Measurements from ENCODE around the gene TACC2.
"Not testable (repeated sequence)": the region's sequence is repeated elsewhere in the genome, so short reads cannot be mapped to it uniquely, and the experiment has no call there.

Gene TACC2

DNA sequence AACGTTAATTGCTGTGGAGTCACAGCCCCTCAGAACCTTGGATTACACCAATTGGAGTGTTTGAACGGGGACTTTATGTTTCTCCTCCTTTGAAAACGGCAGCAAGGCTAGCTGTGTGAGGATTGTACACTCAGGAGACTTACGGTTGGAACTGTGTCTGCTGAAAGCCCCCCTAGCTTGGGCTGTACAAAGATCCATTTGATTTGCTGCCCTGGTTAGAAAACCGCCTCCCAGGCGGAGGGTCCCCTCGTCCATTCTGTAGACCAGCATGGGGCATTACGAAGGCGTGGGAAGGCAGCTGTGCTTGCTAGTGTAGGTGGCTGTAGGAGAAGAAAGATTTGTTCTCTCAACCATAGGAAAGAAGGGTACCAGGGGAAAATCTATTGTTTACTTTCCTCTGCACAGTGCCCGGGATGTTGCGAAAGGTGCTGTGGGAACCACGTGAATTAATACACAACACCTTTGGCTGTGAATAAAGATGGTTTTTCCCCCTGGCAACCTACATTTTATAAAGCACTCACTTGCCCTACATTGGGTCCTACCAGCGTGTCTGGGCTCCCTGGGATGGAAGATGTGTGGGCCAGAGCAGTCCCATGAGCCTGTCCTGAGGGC, 208.8 kb downstream of the TACC2 start:
- no peak for DNase-seq (ENCODE audit: low read depth)

- DNase-seq (ENCODE audit: low read depth) = no peak
These were observed 209.7 kb downstream of the TACC2 start for GRCh38 chr10:122198631-122199030.

DNA sequence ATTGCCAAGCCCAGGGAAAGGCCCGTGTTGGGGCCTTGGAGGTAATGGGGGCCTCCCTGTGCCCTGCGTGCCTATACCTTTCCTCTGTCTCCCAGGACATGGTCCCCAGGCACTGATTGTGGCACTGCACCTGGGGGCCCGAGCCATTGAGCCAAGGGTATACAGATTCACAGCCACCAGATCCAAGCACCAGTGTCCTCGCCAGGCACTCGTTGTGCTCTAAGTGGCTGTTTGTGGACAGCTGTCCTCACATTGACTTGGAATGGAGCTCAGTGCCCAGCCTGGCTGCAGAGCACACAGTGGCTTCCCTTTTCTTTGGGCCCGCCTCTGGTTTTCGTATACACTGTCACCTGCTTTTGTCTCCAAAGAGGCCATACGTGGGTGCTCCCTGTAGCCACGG, 210.1 kb downstream of the TACC2 start:
- no peak for DNase-seq (ENCODE audit: low read depth)

- no peak for DNase-seq (ENCODE audit: low read depth)
These were observed 210.7 kb downstream of the TACC2 start for GRCh38 chr10:122199689-122200088.

- DNase-seq (ENCODE audit: low read depth) = no peak
These were observed 212.4 kb downstream of the TACC2 start for GRCh38 chr10:122201401-122201800.

- not testable (repeated sequence) for DNase-seq (ENCODE audit: low read depth)
These were observed 214.2 kb downstream of the TACC2 start for GRCh38 chr10:122203180-122203579.

DNA sequence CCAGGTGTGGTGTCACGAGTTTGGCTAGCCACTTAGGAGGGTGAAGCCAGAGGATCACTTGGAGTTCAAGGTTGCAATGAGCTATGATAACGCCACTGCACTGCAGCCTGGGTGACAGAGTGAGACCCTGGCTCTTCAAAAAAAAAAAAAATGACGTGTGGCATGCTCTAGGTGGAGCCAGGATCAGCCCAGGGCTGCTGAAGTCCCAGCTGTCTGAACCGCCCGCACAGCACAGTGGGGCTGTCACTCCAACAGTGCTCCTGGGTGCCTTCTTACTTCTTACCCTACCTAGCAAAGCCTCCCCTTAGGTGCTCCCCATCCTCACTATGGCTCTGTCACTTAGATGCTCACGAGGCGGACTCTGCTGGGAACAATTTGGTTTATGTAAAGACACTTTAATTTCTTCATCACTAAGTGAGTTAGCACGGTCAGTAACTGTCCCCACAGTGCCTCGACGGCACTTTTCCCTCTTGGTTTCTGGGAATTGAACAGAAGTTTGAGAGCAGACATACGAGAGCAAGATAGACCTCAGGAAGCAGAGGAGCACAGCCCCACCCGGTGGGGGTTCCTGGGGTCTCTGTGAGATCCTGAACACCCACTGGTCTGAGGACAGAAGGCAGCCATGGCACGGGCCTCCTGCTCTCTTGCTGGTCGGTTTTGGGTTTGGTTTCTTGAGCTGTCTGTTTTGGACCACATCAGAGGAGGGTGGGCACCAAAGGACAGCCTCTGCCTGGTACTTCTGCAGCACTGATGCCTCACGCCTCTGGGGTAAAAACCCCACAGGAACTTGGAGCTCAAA, 215.9 kb downstream of the TACC2 start:
- DNase-seq (ENCODE audit: low read depth) = no peak

GRCh38 chr10:122206471-122207065, 217.6 kb downstream of the TACC2 start:
- no peak for DNase-seq (ENCODE audit: low read depth)

GRCh38 chr10:122207163-122207562, 218.2 kb downstream of the TACC2 start:
- DNase-seq (ENCODE audit: low read depth) = no peak

DNA sequence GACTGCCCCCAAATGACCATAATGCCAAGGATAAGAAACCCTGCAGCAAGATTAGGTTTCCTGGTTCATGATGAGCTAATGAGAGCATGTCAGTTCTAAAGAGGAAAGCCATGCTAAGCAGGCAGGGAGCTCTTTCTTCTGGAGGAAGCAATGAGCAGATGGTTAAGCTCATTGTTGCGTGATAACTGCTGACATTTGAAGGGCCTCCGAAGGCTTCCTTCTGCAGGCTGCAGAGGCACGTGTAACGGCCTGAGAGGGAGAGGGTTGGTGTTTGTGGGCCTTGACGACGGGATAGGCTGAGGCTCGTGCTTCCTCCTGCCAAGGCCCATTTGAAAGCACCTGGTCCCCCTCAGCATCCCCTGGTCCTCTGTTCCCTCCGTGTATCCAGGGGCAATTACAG, 218.6 kb downstream of the TACC2 start:
- no peak for DNase-seq (ENCODE audit: low read depth)

DNA sequence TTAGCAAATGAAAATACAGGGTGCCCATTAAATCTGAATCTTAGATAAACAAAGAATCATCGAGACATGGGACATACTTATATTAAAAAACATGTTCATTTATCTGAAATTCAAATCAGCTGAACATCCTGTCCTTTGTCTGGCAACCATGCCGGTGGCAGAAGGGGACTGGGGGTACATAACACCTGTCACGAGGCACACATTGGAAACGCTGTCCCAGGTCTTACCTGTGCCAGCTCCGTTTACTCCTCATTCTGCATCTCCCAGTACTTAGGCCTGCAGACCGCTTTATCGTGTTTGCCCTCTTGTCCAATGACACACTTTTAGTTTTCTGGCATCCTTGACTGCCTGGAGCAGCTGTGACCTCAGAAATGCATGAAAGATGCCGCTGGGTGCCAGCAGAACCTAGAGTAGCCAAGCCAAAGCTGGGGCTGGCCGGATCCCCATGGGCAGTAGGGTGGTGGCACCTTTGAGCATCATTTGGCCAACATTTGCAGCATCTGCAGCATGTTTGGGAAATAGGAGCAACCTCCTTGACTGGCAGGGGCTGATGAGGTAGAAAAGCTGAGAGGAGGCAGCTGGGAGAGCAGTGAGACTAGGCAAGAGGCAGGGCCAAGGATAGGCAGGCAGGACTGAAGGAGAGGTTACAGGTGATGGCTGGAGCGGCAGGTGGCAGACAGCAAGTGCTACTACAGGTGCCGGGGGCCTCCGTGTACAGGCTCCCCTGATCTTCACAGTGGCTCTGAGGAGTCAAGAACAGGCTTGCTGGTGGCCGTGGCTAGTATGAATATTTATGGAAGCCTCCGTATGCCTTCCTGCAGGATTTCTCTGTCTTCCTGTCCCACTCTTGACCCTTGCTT, 219.8 kb downstream of the TACC2 start:
- DNase-seq (ENCODE audit: low read depth) = no peak

GRCh38 chr10:122210481-122211265, 221.7 kb downstream of the TACC2 start:
- DNase-seq (ENCODE audit: low read depth) = no peak

- no peak for DNase-seq (ENCODE audit: low read depth)
These were observed 224.4 kb downstream of the TACC2 start for GRCh38 chr10:122213364-122213763.

- DNase-seq (ENCODE audit: low read depth) = no peak
These were observed 224.8 kb downstream of the TACC2 start for GRCh38 chr10:122213766-122214165.

- DNase-seq (ENCODE audit: low read depth) = no peak
These were observed 227.1 kb downstream of the TACC2 start for GRCh38 chr10:122216047-122216446.

DNA sequence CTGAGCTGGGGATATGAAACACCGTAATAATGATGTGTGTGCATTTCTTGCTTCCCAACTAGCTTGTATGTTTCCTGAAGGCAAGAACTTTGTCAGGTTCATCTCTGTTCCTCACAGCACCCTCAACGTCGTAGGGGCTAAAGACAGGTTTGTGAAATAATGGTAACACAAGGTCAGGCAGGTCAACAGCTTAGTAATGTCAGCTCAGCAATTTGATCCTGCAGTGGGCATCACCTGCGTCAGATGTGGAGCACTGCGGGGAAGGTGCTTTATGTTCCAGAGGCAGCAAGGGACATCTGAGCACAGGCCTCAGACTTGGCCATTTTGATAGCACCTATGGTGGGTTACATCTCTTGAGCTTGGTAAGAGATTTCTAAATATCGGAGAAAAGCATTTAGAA, 230.4 kb downstream of the TACC2 start:
- no peak for DNase-seq (ENCODE audit: low read depth)

GRCh38 chr10:122220736-122221135, 231.8 kb downstream of the TACC2 start:
- DNase-seq (ENCODE audit: low read depth) = no peak

DNA sequence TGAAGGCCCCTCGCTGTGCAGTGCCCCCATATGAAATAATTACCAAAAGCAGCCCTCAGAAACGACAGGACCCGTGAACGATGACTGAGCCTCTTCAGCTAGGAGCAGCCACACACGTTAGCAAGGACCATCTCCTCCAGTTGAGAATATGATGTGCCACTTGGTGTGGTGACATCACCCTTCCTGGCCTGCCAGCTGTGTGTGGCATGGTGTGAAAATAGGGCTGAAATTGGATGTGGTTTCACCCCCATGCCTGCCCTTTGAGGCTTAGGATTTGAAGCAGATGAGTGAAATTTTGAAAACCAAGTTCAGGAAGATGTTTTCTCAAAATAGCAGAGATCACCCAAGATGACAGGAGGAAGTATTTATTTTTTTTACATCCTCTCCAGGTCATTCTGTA, 233.0 kb downstream of the TACC2 start:
- DNase-seq (ENCODE audit: low read depth) = no peak

GRCh38 chr10:122222638-122223037, 233.7 kb downstream of the TACC2 start:
- no peak for DNase-seq (ENCODE audit: low read depth)

DNA sequence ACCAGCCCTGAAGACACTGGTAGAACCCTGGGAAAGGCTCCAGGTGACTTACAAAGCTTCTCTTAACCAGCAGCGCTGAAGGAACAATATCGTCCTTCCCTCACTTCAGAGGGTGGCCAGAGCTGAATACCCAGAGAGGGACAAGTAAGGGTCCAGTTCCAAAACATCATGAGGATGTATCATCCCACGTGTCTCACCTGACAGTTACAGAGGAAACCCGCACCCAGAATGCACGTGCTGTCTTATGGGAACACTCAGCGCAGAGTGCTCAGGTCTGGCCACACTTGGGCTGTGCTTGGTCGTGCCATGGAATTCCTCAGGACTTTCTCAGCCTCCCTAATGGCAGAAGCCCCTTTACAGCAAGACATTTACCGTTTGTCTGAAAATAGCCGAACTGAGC, 235.2 kb downstream of the TACC2 start:
- no peak for DNase-seq (ENCODE audit: low read depth)

- DNase-seq (ENCODE audit: low read depth) = no peak
These were observed 236.4 kb downstream of the TACC2 start for GRCh38 chr10:122225330-122225729.

- DNase-seq (ENCODE audit: low read depth) = no peak
These were observed 238.8 kb downstream of the TACC2 start for GRCh38 chr10:122227754-122228153.

Measured in HS-5 (cell line).